Measurements from ENCODE around the gene ZKSCAN5.
A peak's percentile ranks its signal among the peaks of the same experiment; 100 is the strongest.

The ZKSCAN5 gene

DNA sequence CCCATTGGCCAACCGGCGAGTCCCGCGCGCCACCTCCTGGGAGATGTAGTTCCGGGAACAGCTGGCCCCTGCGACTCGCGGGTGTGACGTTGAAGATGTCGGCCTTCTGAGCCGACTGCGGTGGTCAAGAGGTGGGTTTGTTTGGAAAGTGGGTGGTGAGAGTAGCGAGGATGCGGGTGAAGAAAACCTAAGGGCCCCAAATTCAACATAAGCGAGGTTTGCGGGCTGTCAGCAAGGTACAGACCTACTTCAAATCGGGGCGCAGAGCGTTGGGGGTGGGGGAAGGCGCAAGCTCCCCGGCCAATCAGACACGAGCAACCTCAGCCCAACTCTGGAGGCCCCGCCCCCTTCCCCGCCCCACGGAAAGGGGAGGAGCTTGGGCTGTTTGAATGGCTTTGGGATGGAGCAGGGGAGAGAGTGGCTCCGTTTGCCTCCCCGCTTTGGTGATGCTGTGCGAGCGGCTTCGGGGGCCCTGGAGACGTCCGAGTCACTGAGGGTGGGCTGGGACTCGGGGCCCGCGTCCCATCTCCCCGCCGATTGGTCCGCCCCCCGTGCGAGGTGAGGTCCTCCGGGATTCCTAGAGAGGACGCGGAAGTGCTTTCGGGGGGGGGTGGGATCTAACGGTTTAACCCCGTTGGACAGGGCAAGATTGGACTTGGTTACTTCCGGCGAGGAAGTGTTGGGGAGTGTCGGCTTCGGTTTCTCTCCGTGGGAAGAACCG lies at the start of gene ZKSCAN5:
Gene ZKSCAN5, plus strand, starts transcription at position 60 of the 721 bp plus-strand sequence. CDS start 1,383 bp downstream, outside the sequence.
- peak; percentile 95 for DNase-seq (ENCODE audit: low spot score)

- DNase-seq (ENCODE audit: low spot score), result no peak
Observed at GRCh38 chr7:99455874-99456273, 48.6 kb upstream of the ZKSCAN5 start.

- DNase-seq (ENCODE audit: low spot score), result no peak
Observed at GRCh38 chr7:99456288-99456687, 48.2 kb upstream of the ZKSCAN5 start.

- no peak for DNase-seq (ENCODE audit: low spot score)
Observed at GRCh38 chr7:99457050-99457649, 47.3 kb upstream of the ZKSCAN5 start.

GRCh38 chr7:99457650-99458493 lies 46.6 kb upstream of the ZKSCAN5 start:
- no peak for DNase-seq (ENCODE audit: low spot score)

DNA sequence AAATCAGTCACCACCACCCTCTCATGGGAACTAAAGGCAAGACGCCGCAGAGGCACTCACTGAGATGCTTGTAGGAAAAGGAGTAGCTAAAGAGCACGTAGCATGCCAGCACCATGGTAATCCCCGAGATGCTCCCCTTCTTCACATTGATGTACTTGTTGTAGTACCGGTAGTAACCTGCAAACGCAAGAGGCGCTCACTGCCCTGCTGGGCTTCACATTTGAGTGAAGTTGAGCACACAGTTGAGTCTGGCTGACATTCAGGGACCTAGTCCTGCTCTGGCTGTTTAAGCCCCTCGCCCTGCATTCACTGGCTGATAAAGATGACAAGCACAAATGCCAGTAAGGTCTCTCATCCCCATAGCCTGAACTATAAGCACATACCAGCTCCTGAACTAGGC lies 45.4 kb upstream of the ZKSCAN5 start:
- no peak for DNase-seq (ENCODE audit: low spot score)

DNA sequence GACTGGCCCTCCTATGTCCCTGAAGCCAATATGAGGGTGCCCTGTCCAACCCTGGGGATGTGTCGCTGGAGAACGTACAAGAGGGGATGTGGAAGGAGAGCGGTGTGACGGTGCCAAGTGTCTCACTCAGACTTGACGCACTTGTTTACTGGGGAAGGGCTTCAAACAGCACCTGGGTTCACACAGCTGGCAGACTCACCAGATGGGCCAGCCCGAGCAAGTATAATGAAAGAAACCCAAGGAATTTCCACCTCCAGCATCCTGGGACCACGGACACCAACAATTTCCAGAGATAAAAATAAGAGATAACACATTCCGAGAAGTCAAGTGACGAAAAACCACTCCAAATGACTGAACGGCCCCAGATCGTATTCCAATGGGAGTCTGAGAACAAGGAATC lies 43.8 kb upstream of the ZKSCAN5 start:
- no peak for DNase-seq (ENCODE audit: low spot score)

- no peak for DNase-seq (ENCODE audit: low spot score)
Observed at GRCh38 chr7:99461221-99461620, 43.2 kb upstream of the ZKSCAN5 start.

- no peak for DNase-seq (ENCODE audit: low spot score)
Observed at GRCh38 chr7:99465421-99465768, 39.1 kb upstream of the ZKSCAN5 start.

- no peak for DNase-seq (ENCODE audit: low spot score)
Observed at GRCh38 chr7:99468336-99468918, 36.0 kb upstream of the ZKSCAN5 start.

GRCh38 chr7:99469381-99470065 lies 34.9 kb upstream of the ZKSCAN5 start:
- no peak for DNase-seq (ENCODE audit: low spot score)

DNA sequence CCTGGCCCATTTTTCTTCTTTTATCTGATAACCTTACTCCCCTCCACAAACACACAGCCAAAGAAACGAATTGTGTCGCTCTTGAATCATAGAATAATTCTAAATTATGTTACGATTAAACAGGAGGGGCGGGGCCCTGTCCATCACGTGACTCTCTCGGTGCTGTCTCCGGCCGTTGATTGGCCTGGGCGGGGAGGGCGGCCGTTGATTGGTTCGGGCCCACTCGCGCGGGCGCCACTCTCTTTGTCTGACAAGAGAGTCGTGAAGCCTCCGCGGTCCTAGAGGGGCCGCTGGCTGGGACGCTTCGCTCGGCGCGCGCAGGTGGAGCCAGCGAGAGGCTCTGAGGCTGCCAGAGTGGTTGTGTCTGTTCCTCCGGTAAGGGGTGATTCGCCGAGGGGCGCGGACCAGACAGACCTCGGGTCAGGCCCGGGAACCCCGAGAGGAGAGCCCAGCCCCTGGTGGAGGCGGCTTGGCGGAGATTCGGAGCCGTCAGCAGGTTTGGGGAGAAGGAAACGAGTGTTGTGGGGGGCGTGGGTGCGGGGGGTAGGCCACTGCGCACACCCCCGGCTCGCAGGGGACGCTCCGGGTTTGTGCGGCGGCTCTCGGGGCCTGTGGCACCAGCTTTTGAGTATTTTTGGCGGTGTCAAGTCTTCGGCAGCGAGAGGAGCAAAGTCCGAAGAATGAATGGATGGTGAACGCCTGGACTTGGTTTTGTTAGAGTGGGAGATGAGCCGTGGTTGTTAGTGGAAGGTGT lies 31.7 kb upstream of the ZKSCAN5 start, which contains the start of gene ZNF789:
Gene ZNF789, plus strand, starts transcription at position 330 of the 754 bp plus-strand sequence. CDS start 3,567 bp downstream, outside the sequence.
- peak; percentile 97 for DNase-seq (ENCODE audit: low spot score)

DNA sequence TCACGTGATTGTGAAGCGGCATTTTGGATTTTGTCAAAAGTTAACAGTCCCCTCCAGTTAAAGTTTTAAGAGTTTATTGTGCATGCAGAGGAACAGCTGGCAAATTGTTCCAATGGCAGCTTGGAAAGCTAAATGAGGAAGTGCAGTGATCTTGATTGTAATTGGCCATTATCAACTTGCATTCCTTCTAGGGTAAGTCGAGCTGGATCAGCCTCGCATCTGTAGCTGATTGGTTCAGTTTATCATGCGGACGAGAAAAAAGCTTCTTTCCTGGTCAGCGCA lies 31.2 kb upstream of the ZKSCAN5 start:
- DNase-seq (ENCODE audit: low spot score), result no peak

DNA sequence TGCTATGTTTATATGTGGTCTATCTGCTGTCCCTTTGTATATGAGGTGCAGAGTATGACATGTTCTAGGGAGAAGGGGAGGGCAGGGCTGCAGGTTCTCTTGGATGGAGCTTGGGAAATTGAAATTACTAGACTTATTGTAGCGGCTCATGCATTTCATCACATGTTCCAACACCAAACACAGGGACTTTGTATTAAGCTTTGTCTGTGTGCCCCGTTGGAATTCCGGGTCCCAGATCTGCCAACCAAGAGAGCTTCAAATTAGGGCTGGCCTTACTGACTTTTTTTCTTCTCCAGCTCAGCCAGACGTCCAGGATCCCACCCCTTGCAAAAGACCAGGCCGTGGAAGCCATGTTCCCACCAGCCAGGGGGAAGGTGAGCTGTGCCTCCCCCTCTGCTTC lies 28.4 kb upstream of the ZKSCAN5 start:
- DNase-seq (ENCODE audit: low spot score), result no peak

- DNase-seq (ENCODE audit: low spot score), result no peak
Observed at GRCh38 chr7:99478464-99479440, 25.7 kb upstream of the ZKSCAN5 start.

DNA sequence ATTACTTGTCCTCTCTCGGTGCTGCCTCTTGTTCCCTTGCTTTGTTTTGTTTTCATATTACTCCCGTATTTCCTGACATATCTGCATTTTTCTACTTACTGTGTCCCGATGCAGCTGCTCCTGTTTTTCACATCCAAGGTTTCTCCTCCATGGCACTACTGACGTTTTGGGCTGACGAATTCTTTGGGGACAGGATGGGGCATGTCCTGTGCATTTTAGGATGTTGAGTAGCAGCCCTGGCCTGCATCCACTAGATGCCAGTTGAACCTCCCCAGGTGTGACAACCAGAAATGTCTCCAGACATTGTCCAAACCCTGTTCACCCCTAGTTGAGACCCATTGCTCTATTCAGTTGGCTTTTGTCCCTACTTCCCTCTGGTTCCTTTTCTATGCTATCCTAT lies 19.4 kb upstream of the ZKSCAN5 start:
- DNase-seq (ENCODE audit: low spot score), result no peak

DNA sequence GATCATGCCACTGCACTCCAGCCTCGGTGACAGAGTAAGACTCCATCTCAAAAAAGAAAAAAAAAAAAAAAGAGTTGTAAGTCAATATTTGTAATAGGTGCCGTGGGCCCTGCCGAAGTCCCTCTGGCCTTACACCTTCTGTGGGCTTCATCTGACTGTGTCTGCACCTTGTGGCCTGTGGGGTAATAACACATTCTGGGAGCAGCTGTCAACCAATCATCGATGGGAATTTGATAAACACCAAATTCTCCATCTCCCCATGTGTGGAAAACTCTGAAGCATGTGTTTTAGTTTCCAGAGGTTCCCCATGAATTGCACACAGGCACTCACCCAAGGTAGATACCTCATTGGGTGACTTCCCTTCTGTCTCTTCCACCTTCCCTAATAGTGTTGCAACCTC lies 15.2 kb upstream of the ZKSCAN5 start:
- no peak for DNase-seq (ENCODE audit: low spot score)

- no peak for DNase-seq (ENCODE audit: low spot score)
Observed at GRCh38 chr7:99490878-99491277, 13.6 kb upstream of the ZKSCAN5 start.

DNA sequence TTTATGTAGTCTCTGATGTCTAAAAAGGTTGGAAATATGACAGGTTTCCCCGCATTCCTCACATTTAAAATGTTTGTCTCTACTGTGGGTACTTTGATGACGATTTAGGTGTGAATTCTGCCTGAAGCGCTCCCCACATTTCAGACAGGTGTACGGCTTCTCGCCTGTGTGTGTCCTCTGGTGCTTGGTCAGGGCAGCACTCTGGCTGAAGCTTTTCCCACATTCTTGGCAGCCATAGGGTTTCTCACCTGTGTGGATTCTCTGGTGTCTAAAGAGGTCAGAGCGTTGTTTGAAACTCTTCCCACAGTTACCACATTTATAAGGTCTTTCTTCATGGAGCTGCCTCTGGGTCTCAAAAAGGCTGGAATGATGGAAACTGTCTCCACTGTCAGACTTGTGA lies 10.6 kb upstream of the ZKSCAN5 start:
- no peak for DNase-seq (ENCODE audit: low spot score)
